Liver (tissue), 9 donors: ENCODE results near the gene PDXDC1. TPM values are rescaled to one million over a fixed set of nuclear protein-coding genes. Genes with fewer than 3 reads are reported as not detected.

Source experiments
- DNase-seq: peaks from one replicate; pipeline ENCODE4 v3.0.0-alpha.2; 2017; ENCODE audit warnings: low spot score
- H3K27ac ChIP-seq, 2 donors: one replicate each; pipeline ENCODE4 v1.7.0; 2013; ENCODE audit warnings: inconsistent platforms in 2 of 2, low read length in 2 of 2, control low read depth in 1 of 2, low read depth in 1 of 2, mild to moderate bottlenecking in 1 of 2
- H3K27me3 ChIP-seq, 4 donors: one replicate each; pipeline versions ENCODE4 v1.6.1 to v1.7.0; 2013; ENCODE audit warnings: low read length in 3 of 4, inconsistent platforms in 1 of 4, mild to moderate bottlenecking in 1 of 4, moderate library complexity in 1 of 4; ENCODE audit not compliant: control insufficient read depth in 4 of 4, insufficient read depth in 4 of 4
- H3K36me3 ChIP-seq, 4 donors: one replicate each; pipeline versions ENCODE4 v1.6.1 to v1.7.0; 2013; ENCODE audit warnings: low read length in 3 of 4, mild to moderate bottlenecking in 3 of 4, low read depth in 1 of 4, moderate library complexity in 1 of 4; ENCODE audit not compliant: control insufficient read depth in 4 of 4, insufficient read depth in 3 of 4
- H3K4me1 ChIP-seq, 4 donors: one replicate each; pipeline versions ENCODE4 v1.6.1 to v1.7.0; 2013; ENCODE audit warnings: low read length in 3 of 4, mild to moderate bottlenecking in 3 of 4, moderate library complexity in 1 of 4; ENCODE audit not compliant: control insufficient read depth in 4 of 4, insufficient read depth in 4 of 4
- H3K4me3 ChIP-seq, 3 donors: one replicate each; pipeline versions ENCODE4 v1.6.1 to v1.7.0; 2013; ENCODE audit warnings: low read length in 3 of 3, control low read depth in 1 of 3, low read depth in 1 of 3, mild to moderate bottlenecking in 1 of 3
- H3K9ac ChIP-seq, 2 donors: one replicate each; pipeline ENCODE4 v1.7.0; 2013; ENCODE audit warnings: low read length in 2 of 2, mild to moderate bottlenecking in 2 of 2, moderate library complexity in 2 of 2, control low read depth in 1 of 2, low read depth in 1 of 2
- H3K9me3 ChIP-seq, 4 donors: one replicate each; pipeline versions ENCODE4 v1.6.1 to v1.7.0; 2013; ENCODE audit warnings: low read length in 3 of 4; ENCODE audit not compliant: control insufficient read depth in 4 of 4
- EGR1 ChIP-seq, 2 donors: IDR thresholded peaks; 2 replicates each; pipeline ENCODE4 v1.6.1; 2016 to 2018; ENCODE audit warnings: antibody characterized with exemption in 2 of 2, low read depth in 2 of 2
- GABPA ChIP-seq, 2 donors: IDR thresholded peaks in 1 of 2; conservative IDR thresholded peaks in 1 of 2; 2 replicates each; pipeline ENCODE4 v1.6.1; 2016; ENCODE audit warnings: antibody characterized with exemption in 2 of 2, mild to moderate bottlenecking in 1 of 2, moderate library complexity in 1 of 2
- HNF4G ChIP-seq: IDR thresholded peaks from 2 replicates; pipeline ENCODE4 v1.6.1; 2016; ENCODE audit warnings: antibody characterized with exemption
- NR2F2 ChIP-seq: IDR thresholded peaks from 2 replicates; pipeline ENCODE4 v1.6.1; 2016; ENCODE audit warnings: antibody characterized with exemption
- RAD21 ChIP-seq, 2 donors: IDR thresholded peaks; 2 replicates each; pipeline ENCODE4 v1.6.1; 2016; ENCODE audit warnings: antibody characterized with exemption in 2 of 2, mild to moderate bottlenecking in 2 of 2
- SP1 ChIP-seq: IDR thresholded peaks from 2 replicates; pipeline ENCODE4 v1.6.1; 2018; ENCODE audit warnings: antibody characterized with exemption, mild to moderate bottlenecking
- TAF1 ChIP-seq: conservative IDR thresholded peaks from 2 replicates; pipeline ENCODE4 v1.6.1; 2016; ENCODE audit warnings: antibody characterized with exemption, mild to moderate bottlenecking
- YY1 ChIP-seq: IDR thresholded peaks from 2 replicates; pipeline ENCODE4 v1.6.1; 2016; ENCODE audit warnings: antibody characterized with exemption, mild to moderate bottlenecking
- WGBS: extraction: QIAGEN DNeasy Blood & Tissue Kit; methylation state at CpG from one replicate; pipeline ENCODE4 v1.1.7; 2013; 5-methylcytosine and 5-hydroxymethylcytosine counted together
- polyA plus RNA-seq, 2 donors: library from polyadenylated mRNA; stranded (reverse) in 1 of 2; unstranded in 1 of 2; fragments of 200-250 nt in 1 of 2; fragments of >200 nt in 1 of 2; fragmentation: Nextera tagmentation in 1 of 2; extraction: Ambion mirVana in 1 of 2; gene quantifications; one replicate each; pipeline versions ENCODE4 v1.2.1 to v1.2.3, GENCODE V29; 2013 to 2015
- total RNA-seq, 2 donors: library from RNA; depleted of rRNA; stranded (reverse); fragments of >200 nt; gene quantifications; one replicate each; pipeline ENCODE4 v1.2.3, GENCODE V29; 2014
- TF ChIP-seq, protein P1 (sequence below): IDR thresholded peaks from 2 replicates; pipeline ENCODE4 v1.6.1; 2016; ENCODE audit warnings: antibody characterized with exemption, mild to moderate bottlenecking
- TF ChIP-seq, protein P2 (sequence below): IDR thresholded peaks from 2 replicates; pipeline ENCODE4 v1.6.1; 2016; ENCODE audit warnings: antibody characterized with exemption
- TF ChIP-seq, protein P3 (sequence below): IDR thresholded peaks from 2 replicates; pipeline ENCODE4 v1.6.1; 2016; ENCODE audit warnings: antibody characterized with exemption
- TF ChIP-seq, protein P4 (sequence below): IDR thresholded peaks from 2 replicates; pipeline ENCODE4 v1.6.1; 2016; ENCODE audit warnings: antibody characterized with exemption
- TF ChIP-seq, protein P5 (sequence below): fragments of 150-350 bp; IDR thresholded peaks from 2 replicates; pipeline ENCODE4 v1.5.1; 2017; ENCODE audit warnings: improper control_type of control experiment, low read depth, low read length; ENCODE audit not compliant: missing input control
- donor health status: healthy.
- donor health status: healthy.
- donor health status: healthy.
- donor health status: healthy.
- donor health status: healthy.

The PDXDC1 gene
- total and polyA plus RNA-seq, 4 donors: 44.7 to 165 (median 58.0) TPM

DNA sequence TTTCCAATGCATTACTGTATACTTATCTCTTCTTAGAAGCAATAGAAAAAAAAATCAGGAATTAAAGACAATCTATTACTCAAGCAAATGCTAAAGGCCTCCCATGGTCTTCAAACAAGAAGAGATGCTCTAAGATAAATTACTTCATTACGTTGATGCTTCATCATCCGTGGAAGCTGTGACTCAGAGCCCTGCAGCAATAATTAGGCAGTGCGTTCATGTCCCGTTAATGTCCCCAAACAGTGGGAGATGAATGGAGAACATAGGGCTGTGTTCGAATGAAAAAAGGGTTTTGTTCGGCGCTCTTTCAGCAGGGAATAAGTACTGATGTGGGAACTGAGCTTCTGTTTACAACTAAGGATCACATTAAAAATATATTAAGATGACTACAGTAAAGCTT, 15.9 kb upstream of the PDXDC1 start:
- Histone ChIP-seq H3K9me3 (no peaks in the 10 kb centered on the region), H3K4me1 (peaks cover 0 to 24% (median 14%) of the 10 kb centered on the region in 4 donors)

More for the DNA sequence above, 15.9 kb upstream of the PDXDC1 start:
- TF ChIP-seq RAD21 (IDR thresholded peaks at IDR 0.05) (no peak), HNF4G (no peak), EGR1 (IDR thresholded peaks at IDR 0.05; ENCODE audit: low read depth in 2 of 2) (no peak), SP1 (no peak), TAF1 (no peak), NR2F2 (no peak), GABPA (IDR thresholded peaks at IDR 0.05 in 1 of 2, conservative IDR thresholded peaks at IDR 0.05 in 1 of 2) (no peak), YY1 (no peak)
- TF ChIP-seq, protein P1, sequence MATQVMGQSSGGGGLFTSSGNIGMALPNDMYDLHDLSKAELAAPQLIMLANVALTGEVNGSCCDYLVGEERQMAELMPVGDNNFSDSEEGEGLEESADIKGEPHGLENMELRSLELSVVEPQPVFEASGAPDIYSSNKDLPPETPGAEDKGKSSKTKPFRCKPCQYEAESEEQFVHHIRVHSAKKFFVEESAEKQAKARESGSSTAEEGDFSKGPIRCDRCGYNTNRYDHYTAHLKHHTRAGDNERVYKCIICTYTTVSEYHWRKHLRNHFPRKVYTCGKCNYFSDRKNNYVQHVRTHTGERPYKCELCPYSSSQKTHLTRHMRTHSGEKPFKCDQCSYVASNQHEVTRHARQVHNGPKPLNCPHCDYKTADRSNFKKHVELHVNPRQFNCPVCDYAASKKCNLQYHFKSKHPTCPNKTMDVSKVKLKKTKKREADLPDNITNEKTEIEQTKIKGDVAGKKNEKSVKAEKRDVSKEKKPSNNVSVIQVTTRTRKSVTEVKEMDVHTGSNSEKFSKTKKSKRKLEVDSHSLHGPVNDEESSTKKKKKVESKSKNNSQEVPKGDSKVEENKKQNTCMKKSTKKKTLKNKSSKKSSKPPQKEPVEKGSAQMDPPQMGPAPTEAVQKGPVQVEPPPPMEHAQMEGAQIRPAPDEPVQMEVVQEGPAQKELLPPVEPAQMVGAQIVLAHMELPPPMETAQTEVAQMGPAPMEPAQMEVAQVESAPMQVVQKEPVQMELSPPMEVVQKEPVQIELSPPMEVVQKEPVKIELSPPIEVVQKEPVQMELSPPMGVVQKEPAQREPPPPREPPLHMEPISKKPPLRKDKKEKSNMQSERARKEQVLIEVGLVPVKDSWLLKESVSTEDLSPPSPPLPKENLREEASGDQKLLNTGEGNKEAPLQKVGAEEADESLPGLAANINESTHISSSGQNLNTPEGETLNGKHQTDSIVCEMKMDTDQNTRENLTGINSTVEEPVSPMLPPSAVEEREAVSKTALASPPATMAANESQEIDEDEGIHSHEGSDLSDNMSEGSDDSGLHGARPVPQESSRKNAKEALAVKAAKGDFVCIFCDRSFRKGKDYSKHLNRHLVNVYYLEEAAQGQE: no peak
- TF ChIP-seq, protein P2, sequence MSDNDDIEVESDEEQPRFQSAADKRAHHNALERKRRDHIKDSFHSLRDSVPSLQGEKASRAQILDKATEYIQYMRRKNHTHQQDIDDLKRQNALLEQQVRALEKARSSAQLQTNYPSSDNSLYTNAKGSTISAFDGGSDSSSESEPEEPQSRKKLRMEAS: no peak
- TF ChIP-seq, protein P3, sequence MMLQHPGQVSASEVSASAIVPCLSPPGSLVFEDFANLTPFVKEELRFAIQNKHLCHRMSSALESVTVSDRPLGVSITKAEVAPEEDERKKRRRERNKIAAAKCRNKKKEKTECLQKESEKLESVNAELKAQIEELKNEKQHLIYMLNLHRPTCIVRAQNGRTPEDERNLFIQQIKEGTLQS: no peak
- TF ChIP-seq, protein P4, sequence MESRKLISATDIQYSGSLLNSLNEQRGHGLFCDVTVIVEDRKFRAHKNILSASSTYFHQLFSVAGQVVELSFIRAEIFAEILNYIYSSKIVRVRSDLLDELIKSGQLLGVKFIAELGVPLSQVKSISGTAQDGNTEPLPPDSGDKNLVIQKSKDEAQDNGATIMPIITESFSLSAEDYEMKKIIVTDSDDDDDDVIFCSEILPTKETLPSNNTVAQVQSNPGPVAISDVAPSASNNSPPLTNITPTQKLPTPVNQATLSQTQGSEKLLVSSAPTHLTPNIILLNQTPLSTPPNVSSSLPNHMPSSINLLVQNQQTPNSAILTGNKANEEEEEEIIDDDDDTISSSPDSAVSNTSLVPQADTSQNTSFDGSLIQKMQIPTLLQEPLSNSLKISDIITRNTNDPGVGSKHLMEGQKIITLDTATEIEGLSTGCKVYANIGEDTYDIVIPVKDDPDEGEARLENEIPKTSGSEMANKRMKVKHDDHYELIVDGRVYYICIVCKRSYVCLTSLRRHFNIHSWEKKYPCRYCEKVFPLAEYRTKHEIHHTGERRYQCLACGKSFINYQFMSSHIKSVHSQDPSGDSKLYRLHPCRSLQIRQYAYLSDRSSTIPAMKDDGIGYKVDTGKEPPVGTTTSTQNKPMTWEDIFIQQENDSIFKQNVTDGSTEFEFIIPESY: no peak
- TF ChIP-seq, protein P5, sequence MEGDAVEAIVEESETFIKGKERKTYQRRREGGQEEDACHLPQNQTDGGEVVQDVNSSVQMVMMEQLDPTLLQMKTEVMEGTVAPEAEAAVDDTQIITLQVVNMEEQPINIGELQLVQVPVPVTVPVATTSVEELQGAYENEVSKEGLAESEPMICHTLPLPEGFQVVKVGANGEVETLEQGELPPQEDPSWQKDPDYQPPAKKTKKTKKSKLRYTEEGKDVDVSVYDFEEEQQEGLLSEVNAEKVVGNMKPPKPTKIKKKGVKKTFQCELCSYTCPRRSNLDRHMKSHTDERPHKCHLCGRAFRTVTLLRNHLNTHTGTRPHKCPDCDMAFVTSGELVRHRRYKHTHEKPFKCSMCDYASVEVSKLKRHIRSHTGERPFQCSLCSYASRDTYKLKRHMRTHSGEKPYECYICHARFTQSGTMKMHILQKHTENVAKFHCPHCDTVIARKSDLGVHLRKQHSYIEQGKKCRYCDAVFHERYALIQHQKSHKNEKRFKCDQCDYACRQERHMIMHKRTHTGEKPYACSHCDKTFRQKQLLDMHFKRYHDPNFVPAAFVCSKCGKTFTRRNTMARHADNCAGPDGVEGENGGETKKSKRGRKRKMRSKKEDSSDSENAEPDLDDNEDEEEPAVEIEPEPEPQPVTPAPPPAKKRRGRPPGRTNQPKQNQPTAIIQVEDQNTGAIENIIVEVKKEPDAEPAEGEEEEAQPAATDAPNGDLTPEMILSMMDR: no peak
- 92% methylated on average over 7 of the region's 7 CpGs for WGBS
- H3K9ac ChIP-seq: no peak overlapping the region
- DNase-seq: no peak
- H3K27me3 ChIP-seq: no peaks in the 10 kb centered on the region
- no peak overlapping the region for H3K27ac ChIP-seq
- no peak overlapping the region for H3K4me3 ChIP-seq
- no peaks in the 10 kb centered on the region for H3K36me3 ChIP-seq
